Transverse colon (tissue), 4 donors: ENCODE data around the gene DPPA2. TPM values are rescaled to one million over a fixed set of nuclear protein-coding genes. Genes with fewer than 3 reads are reported as not detected.

Source experiments
- DNase-seq: peaks from one replicate; pipeline ENCODE4 v3.0.0-alpha.2; 2019
- H3K27ac ChIP-seq, 4 donors: fragments of 200-600 bp; sonication (generic); 2 replicates each; pipeline ENCODE4 v1.5.1; 2016 to 2018; ENCODE audit warnings: inconsistent platforms in 4 of 4
- H3K27me3 ChIP-seq: fragments of 200-600 bp; sonication (generic); 2 replicates; pipeline ENCODE4 v1.5.1; 2017; ENCODE audit warnings: inconsistent platforms
- H3K36me3 ChIP-seq, 4 donors: fragments of 200-600 bp; sonication (generic); 2 replicates each; pipeline ENCODE4 v1.5.1; 2017 to 2019; ENCODE audit warnings: inconsistent platforms in 4 of 4
- H3K4me1 ChIP-seq, 4 donors: fragments of 200-600 bp; sonication (generic); 2 replicates each; pipeline ENCODE4 v1.5.1; 2017 to 2020; ENCODE audit warnings: inconsistent platforms in 4 of 4
- H3K4me3 ChIP-seq, 4 donors: fragments of 200-600 bp; sonication (generic); 1 replicate in 1 of 4; 2 replicates in 3 of 4; pipeline versions ENCODE4 v1.5.1 to v1.6.1; 2017 to 2019; ENCODE audit warnings: inconsistent platforms in 4 of 4
- H3K9me3 ChIP-seq, 2 donors: fragments of 200-600 bp; sonication (generic); 2 replicates each; pipeline ENCODE4 v1.5.1; 2017 to 2019; ENCODE audit warnings: inconsistent platforms in 2 of 2
- EP300 ChIP-seq: sonication (generic); formaldehyde crosslinking; IDR thresholded peaks from one replicate; pipeline ENCODE4 v1.6.1; 2017; ENCODE audit warnings: antibody characterized with exemption, low read depth
- POLR2A ChIP-seq: fragments of 450-650 bp; IDR thresholded peaks from one replicate; pipeline ENCODE4 v1.6.1; 2016; ENCODE audit warnings: antibody characterized with exemption, mild to moderate bottlenecking, moderate library complexity
- POLR2AphosphoS5 ChIP-seq, 3 donors: sonication (generic); formaldehyde crosslinking; IDR thresholded peaks; one replicate each; pipeline ENCODE4 v1.6.1; 2016; ENCODE audit warnings: antibody characterized with exemption in 3 of 3
- WGBS, 2 donors: methylation state at CpG; one replicate each; pipeline ENCODE4 v1.1.5; 2018; ENCODE audit warnings: low coverage in 1 of 2; 5-methylcytosine and 5-hydroxymethylcytosine counted together
- in situ Hi-C, 4 donors: fragments of 200-750 bp; cut with MboI; loops; one replicate each; pipeline versions ENCODE4 v1.15.0 to v1.15.1; 2017; ENCODE audit warnings: low sequenced_read_pairs in 3 of 4, low pct_ligation_motif_present in 1 of 4, low pct_unique_long_range_greater_than_20kb in 1 of 4
- intact Hi-C: fragments of 100-400 bp; cut with DNase I; formaldehyde crosslinking; loops from one replicate; pipeline ENCODE4 v1.15.1; 2023; ENCODE audit warnings: low total_unique reads
- total RNA-seq, 4 donors: library from RNA; depleted of rRNA; stranded (reverse); fragments of >200 nt; gene quantifications; one replicate each; pipeline ENCODE4 v1.1.0, GENCODE V29; 2016
- TF ChIP-seq, protein P1 (sequence below), 5 experiments: fragments of 200-600 bp in 3 of 5; fragments of 450-650 bp in 2 of 5; sonication (generic) in 3 of 5; IDR thresholded peaks; 1 replicate in 2 of 5; 2 replicates in 3 of 5; pipeline ENCODE4 v1.5.1; 2016 to 2017; ENCODE audit warnings: antibody characterized with exemption in 5 of 5, inconsistent platforms in 3 of 5, mild to moderate bottlenecking in 2 of 5, moderate library complexity in 1 of 5

DPPA2 gene
- total RNA-seq, 4 donors from 2014 or later = not detected

DNA sequence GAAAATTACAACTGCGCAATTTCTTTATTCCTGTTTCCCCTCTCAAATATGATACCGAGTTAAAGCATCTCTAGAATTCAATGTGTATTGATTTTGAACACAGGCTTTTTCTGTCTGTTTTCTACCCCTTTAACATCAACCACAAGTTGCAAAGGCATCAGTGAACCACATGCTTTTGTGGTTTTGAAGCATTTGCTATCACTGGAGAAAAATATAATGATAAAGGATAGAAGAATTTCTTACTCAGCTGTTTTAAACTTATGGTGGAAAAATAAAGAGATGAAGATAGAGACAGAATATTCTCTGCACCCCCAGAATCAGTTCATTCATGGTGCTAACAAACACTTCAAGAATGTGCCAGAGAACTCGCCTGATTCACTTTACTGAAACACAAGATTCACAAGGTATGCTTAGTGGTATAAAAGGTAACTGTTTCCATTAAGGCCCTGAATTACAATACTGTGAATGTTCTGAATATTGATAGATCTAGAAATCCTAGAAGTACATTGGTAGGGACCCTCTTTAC is 30.5 kb upstream of the DPPA2 start:
- TF ChIP-seq, protein P1, sequence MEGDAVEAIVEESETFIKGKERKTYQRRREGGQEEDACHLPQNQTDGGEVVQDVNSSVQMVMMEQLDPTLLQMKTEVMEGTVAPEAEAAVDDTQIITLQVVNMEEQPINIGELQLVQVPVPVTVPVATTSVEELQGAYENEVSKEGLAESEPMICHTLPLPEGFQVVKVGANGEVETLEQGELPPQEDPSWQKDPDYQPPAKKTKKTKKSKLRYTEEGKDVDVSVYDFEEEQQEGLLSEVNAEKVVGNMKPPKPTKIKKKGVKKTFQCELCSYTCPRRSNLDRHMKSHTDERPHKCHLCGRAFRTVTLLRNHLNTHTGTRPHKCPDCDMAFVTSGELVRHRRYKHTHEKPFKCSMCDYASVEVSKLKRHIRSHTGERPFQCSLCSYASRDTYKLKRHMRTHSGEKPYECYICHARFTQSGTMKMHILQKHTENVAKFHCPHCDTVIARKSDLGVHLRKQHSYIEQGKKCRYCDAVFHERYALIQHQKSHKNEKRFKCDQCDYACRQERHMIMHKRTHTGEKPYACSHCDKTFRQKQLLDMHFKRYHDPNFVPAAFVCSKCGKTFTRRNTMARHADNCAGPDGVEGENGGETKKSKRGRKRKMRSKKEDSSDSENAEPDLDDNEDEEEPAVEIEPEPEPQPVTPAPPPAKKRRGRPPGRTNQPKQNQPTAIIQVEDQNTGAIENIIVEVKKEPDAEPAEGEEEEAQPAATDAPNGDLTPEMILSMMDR (IDR thresholded peaks at IDR 0.05) = no peak
- TF ChIP-seq POLR2A (no peak), POLR2AphosphoS5 (IDR thresholded peaks at IDR 0.05) (no peak), EP300 (no peak)
- no peaks in the 10 kb centered on the region for H3K9me3 ChIP-seq
- no peaks in the 10 kb centered on the region for H3K27me3 ChIP-seq
- no peak overlapping the region for H3K27ac ChIP-seq
- WGBS, 2 donors = 80 to 84% methylated on average over 3 of the region's 3 CpGs
- DNase-seq = no peak
- no peaks in the 10 kb centered on the region for H3K4me1 ChIP-seq
- H3K36me3 ChIP-seq = no peaks in the 10 kb centered on the region
- no peak overlapping the region for H3K4me3 ChIP-seq
- in situ Hi-C loops (no loop called here), intact Hi-C loops (no loop called here)

DNA sequence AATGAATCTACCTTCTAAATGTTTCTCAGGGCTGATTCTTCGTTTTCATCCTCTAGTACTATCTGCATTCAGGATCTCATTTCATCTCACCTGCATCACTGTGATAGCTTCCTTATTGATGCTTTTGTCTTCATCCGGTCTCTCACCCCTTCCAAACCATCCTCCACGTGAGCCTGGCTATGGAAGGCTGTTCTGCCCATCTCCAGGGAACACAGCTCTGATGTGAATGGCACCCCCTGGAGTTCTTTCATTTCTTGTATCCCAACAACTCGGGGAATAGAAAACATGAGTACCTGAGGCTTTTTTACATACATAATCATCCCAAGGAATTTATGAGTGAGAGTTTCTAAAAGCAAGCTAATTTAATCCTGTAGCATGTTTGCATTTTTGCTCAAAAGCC is 29.8 kb upstream of the DPPA2 start:
- no peaks in the 10 kb centered on the region for H3K9me3 ChIP-seq
- no peak overlapping the region for H3K27ac ChIP-seq
- H3K4me3 ChIP-seq = no peak overlapping the region
- 45 to 50% methylated on average over 4 of the region's 4 CpGs for WGBS, 2 donors
- no peaks in the 10 kb centered on the region for H3K4me1 ChIP-seq
- H3K27me3 ChIP-seq = no peaks in the 10 kb centered on the region
- in situ Hi-C loops = no loop called here
- TF ChIP-seq, protein P1 (IDR thresholded peaks at IDR 0.05) = no peak
- TF ChIP-seq POLR2A = no peak
- TF ChIP-seq EP300 = no peak
- no peak for TF ChIP-seq POLR2AphosphoS5 (IDR thresholded peaks at IDR 0.05)
- H3K36me3 ChIP-seq = no peaks in the 10 kb centered on the region
- intact Hi-C loops = no loop called here
- no peak for DNase-seq

DNA sequence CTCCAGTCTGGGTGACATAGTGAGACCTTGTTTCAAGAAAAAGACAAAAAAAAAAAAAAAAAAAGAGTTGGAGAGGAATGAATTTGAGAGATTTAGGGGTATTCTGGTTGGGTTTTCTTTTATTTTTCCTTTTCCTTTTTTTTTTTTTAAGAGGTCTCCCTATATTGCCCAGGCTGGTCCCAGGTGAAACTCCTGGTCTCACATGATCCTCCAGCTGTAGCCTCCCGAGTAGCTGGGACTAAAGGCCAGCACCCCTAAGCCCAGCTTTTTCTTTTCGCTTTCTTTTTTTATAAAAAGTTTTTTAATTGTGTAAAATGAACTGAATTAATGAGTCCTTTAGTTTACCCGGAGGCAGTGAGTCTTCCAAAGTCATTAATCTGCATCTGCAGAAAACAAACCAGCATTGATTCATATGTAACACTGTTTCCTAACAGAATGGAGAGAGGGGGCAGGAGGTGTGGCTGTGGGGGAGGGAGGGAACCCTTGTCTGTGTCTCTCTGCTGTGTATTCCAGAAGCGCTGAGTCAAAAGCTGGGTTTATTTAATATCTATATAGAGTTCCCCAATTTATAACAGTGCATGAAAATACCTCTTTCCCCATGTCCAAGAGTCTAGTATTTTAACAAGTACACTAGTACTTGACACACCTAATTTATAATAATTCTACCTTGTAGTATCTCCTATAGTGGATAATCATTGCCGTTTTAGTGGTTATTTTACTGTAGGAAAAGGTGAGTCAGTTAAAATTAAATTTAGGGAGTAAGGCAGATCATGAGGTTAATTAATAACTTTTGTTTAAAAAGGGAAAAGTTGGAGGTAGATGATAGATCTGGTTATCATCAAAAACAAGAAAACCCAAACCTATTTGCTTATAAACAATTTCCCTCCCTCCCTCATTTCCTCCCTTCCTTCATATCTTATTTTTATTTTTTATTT is 23.7 kb upstream of the DPPA2 start:
- Histone ChIP-seq H3K4me3 (no peak overlapping the region), H3K36me3 (no peaks in the 10 kb centered on the region), H3K27me3 (no peaks in the 10 kb centered on the region), H3K4me1 (no peaks in the 10 kb centered on the region), H3K9me3 (no peaks in the 10 kb centered on the region), H3K27ac (no peak overlapping the region)
- 63 to 69% methylated on average over 4 to 5 of the region's 5 CpGs for WGBS, 2 donors
- TF ChIP-seq EP300 (no peak), POLR2AphosphoS5 (IDR thresholded peaks at IDR 0.05) (no peak), POLR2A (no peak)
- TF ChIP-seq, protein P1 (IDR thresholded peaks at IDR 0.05) = no peak
- no peak for DNase-seq
- intact Hi-C loops (no loop called here), in situ Hi-C loops (no loop called here)

DNA sequence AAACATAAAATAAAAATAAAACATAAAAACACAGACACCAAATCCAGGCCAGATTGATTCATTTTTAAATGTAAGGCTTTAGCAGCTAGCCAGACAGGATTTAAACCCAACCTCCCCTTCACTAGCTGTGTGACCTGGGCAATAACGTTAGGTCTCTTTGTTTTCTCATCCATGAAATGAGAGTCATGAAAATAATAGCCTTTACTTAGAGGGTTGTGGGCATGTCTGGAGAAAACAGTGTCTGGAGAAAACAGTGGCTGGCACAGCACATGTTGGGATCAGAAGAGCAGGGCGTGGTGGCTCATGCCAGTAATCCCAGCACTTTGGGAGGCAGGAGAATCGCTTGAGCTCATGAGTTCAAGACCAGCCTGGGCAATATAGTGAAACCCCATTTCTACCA is 22.9 kb upstream of the DPPA2 start:
- Histone ChIP-seq H3K4me1 (no peaks in the 10 kb centered on the region), H3K36me3 (no peaks in the 10 kb centered on the region), H3K9me3 (no peaks in the 10 kb centered on the region), H3K4me3 (no peak overlapping the region), H3K27me3 (no peaks in the 10 kb centered on the region), H3K27ac (no peak overlapping the region)
- DNase-seq = no peak
- 51 to 62% methylated on average over 3 of the region's 3 CpGs for WGBS, 2 donors
- TF ChIP-seq POLR2AphosphoS5 (IDR thresholded peaks at IDR 0.05) (no peak), EP300 (no peak), POLR2A (no peak)
- TF ChIP-seq, protein P1 (IDR thresholded peaks at IDR 0.05) = no peak
- intact Hi-C loops (no loop called here), in situ Hi-C loops (no loop called here)
